Medulla oblongata (tissue), 1 donor: Measurements from ENCODE around the gene ITPRID1.
A peak's percentile ranks its signal among the peaks of the same experiment; 100 is the strongest.
"Not testable (repeated sequence)": the region's sequence is repeated elsewhere in the genome, so short reads cannot be mapped to it uniquely, and the experiment has no call there.

ENCODE experiments used
- DNase-seq: peaks from one replicate; pipeline ENCODE4 v3.0.0-alpha.2; 2015; ENCODE audit errors: extremely low spot score

Gene ITPRID1

DNA sequence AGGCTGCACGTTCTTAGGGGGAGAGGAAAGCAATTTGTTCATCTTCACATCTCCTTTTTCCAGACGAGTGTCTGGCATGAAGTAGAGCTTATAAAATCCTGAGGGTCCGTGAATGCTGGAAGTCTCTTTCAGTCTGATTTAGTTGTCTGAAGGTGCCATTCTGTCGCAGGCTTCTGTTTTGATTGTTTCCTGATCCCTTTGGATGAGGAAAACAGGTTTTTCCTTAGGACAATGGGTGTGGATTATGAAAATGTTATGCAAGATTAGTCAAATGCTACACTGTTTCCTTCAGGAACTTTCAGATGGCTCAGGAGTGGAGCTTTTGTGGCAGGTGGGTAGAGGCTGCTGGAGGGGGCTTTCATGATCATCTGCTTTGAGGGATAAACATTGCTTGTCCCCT lies at the start of gene ITPRID1:
Gene ITPRID1, plus strand, starts transcription at position 301 of the 400 bp plus-strand sequence. CDS start 38,935 bp downstream, outside the sequence.
- DNase-seq = no peak

DNA sequence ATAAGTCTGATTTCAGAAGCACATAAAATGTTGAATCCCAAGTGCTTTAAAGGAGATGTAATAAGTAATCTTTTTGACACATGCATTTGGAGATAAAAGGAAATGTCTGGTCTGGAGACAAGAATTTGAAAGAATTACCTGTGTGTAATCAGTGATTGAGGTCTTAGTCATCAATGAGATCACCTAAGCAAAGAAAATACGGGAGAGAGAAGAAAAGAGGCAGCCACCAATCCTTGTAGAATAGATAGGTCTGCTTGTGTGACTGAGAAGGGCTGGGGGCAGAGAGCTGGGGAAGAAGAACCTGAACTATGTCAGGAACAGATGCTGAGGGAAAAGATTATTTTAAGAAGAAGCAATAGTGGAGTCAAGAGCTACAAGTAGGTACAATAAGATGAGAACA lies 49.3 kb upstream of the ITPRID1 start:
- no peak for DNase-seq

DNA sequence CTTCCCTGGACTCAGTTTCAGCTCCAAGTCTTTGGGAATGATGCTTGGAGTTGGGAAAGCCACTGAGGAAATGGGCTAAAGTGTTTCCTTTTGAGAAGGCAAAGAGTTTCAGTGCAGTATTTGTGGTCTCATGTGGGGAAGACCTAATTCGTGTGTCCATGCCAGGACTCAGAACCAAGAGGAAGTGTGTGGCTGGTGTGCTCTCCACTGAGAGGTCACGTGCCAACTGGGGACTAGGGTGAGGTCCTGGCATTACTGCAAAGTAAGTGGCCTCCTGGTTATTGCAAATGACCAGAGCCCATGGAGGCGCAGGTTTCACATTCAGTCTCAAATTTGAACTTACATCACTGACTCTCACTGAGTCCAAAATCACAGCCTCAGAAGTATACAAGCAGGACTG lies 48.6 kb upstream of the ITPRID1 start:
- peak; percentile 28 for DNase-seq

DNA sequence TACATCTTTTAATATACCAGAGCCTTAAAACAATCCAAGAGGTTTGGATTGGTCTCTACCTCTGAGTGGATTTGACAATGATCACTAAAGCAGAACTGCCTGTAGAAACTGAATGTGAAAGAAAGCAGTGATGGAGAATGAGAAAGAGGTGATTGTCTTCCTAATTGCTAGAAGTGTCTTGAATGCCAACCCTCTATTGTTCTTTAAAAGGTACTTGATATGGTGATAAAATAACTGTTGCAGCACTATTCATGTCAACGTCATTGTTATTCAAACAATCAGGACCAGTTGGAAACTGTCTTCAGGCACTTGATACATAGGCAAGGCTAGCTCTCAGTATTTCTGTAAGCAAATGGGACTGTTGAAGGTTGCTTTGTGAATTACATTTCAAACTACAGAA lies 47.9 kb upstream of the ITPRID1 start:
- DNase-seq = no peak

DNA sequence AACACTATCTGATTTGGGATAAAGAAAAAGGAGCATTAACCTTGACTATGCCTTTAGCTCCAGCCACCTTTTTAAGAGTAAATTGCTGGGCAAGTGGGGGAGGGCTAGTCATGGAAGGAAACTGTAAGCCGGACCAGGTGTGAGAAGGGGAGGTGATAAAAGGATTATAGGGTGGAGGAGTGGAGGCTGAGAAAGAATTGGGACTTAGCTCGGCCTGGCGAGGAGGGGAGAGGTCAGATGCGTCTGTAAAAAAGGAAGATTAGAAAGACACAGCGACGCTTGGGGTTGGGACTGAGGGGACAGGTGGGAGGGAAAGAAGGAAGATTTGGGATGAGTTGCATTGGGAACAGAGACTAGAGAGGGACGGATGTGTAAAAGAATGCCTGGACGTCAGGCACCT lies 43.0 kb upstream of the ITPRID1 start:
- not testable (repeated sequence) for DNase-seq

DNA sequence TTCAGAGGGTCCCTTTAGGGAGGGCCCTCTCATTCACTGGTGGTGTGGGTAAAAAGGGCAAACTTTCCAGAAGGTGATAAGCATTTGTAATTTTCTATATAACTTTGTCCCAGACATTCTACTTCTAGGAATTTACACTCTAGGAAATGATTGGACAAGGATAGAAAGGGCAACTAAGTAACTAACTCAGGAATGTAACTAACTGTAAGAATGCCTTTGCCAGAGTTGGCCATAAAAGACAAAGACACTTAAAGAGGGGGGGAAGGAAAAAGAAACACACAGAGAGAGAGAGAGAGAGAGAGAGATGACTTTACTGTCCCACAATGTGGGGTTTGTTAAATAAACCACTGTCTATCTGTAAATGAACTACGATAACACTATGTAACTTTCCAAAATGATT lies 38.5 kb upstream of the ITPRID1 start:
- DNase-seq = no peak

DNA sequence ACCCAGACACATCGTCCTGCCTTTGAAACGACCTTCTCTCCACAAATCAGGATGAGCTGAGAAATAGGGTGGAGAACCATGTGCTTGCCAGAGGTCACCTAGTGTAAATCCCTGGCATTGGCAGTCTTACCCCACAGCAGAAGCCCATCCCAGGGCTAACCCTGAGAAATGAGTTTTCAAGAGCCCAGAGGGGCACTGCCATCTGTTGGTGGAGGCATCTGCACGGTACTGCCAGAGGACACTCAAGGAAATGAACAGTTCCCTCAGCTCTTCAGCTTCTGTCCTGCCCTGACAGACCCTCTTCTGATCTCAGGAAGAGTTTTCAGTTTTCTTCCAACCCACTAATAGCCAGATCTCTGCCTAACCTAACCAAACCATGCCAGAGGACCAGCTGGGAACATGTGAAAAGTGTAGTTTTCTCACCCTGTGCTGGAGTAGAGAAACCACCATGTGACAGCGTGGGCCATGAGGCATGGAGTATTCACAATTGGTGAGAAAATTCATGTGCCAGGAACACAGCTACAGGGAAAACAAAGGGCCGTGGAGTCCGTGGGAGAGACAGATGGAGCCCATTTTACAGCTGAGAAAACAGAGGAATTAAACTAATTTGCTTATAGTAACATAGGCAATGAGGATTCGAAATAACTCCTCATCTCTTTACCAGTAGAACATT lies 37.7 kb upstream of the ITPRID1 start:
- no peak for DNase-seq

DNA sequence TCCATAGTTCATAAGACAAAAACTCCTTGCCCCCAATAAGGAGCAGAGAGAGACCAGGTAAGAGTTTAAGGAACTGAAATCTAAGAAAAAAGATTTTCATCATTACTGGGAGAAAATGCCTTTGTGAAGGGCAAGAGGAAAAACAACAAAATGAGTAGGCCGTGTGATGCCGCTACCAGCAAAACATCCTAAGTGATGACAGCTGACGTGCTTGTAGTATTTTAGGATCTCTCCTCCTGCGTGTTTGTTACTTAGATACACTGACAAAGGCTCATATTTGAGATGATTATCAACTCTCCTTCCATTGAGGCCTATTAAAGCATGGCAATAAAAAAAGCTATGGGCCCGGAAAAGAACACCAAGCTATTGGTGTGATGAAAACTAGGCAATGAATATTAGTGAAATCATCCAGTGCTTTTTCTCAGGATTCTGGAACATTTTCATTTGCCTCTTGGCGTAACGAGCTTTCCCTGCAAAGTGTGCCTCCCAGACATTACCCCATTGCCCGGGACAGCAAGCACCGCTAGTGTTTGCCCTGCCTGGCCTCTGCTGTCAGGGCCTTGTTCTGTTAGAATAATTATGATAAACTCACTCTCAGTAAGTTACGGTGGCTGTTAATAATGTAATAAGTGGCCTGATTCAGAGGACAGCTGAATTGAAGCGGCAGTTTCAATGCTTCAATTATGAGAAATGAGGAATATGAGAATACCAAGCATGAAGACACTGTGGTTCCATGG lies 36.8 kb upstream of the ITPRID1 start:
- no peak for DNase-seq

DNA sequence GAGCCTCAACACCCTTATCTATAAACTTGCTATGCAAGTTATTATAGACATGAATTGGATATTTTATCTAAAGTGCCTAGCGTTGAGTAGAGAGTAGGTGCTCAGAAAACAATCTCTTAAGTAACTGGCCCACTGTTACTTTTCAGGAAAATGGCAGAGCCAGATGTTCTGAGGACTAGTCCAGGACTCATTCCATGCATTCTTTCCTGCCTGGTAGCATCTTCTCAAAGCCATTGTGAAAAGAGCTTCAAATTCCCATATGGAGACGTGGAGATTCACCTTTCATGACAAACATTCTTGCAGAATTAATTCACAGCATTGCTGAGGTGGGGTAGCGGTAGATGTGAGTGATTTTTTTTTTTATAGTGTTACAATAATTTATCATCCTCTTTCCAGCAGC lies 35.9 kb upstream of the ITPRID1 start:
- DNase-seq = no peak

DNA sequence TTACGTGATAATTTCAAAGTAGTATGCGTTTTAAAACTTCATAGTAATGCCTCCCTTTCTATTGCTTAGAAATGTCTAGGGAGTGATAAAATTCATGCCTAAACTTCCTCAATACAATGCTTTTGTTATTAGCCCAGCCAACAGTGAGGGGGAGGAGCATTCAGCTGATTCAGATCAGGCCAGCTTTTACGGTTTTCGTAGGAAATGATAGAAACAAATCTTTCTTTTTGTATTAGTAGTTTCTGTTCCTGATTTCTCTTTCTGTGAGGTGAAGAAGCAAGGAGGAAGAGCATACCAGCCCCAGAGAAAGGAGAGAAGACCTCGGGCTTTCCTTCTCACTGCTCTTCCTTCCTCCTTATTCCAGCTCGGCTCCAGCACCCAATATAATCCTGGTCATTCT lies 35.2 kb upstream of the ITPRID1 start:
- peak; percentile 56 for DNase-seq

DNA sequence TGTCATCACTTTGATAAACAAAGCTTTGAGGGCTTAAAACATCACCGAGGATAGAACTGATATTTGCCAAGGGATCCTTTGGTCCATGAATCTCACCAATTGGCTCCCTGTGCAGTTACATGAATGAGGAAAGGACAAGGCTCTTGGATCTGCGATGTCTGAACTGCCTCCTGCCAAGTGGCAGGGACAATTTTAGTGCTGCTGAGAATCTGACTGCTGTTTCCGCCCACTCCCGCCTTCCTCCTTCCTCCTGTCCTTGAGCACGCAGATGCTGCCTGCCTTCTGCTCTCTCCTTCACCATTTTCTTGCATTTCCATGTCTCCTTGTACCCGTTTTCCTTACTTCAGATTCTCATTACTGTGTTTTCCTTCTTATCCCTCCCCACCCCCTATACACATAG lies 26.8 kb upstream of the ITPRID1 start:
- DNase-seq = no peak

DNA sequence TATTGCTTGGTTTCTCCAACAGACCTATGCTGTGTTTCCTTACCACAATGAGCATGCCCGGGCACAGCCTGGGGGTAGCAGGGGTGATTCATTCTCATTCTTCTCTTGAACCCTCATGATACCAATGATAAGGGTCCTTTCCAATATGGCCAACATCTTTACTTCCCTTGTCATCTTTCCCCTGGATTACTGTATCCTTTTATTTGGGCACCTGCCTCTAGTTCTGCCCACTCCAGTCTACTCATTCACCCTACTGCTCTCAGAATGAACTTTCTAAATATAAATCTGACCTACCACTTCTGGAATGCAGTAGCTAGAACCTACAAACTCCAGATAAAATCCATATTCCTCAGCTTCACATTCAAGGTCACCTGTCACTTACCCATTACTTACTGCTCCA lies 26.4 kb upstream of the ITPRID1 start:
- no peak for DNase-seq

DNA sequence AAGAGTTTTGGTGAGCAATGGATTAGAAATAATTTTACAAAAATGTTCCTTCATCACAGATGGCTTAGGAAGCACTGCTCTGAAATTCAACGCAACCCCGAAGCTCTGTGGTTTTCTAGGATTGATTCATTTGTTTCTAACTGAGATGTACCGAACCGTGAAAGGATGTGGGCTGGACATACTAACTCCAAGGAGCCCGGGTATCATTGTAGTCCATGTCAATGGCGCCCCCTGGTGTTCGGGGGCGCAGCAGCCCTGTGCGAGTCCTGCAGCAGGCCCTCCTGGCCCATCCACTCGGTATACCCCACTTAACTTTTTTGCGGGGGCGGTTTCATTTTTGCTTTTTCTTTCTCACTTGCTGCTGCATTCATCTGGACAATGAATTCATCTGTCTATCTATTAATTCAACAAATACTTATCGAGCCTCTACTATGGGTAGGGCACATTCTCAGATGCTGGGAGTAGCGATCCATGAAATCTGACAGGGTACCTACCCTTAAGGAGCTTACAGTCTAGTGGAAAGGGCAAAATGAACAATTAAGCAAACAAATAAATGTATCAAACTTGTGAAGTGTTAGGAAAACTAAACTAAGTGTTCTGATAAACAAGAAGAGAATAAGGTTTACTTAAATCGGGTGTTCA lies 25.2 kb upstream of the ITPRID1 start:
- peak; percentile 60 for DNase-seq

DNA sequence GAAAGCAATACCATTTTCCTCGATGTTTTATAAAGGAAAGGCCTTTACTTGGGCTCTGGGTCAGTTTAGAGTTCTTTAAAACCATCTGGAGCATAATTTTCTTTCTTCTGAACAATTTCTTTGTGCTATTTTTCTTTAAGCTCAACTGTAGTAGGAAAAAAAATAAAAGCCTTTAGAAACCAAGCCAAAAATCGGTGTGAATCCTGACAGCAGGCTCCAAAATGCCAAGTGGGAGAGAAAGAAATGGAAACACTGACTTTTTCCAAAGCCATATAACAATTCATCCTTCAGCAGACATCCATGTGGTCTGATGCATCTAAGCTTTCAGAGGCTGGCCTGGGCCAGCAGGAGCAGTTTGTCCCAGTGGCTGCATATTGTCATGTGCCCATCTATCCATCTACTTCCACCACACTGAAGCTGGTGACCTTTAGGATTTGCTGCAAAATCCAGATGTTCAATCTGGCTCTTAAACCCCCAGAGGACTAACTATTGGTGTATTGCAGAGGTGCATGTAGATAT lies 23.0 kb upstream of the ITPRID1 start:
- no peak for DNase-seq

DNA sequence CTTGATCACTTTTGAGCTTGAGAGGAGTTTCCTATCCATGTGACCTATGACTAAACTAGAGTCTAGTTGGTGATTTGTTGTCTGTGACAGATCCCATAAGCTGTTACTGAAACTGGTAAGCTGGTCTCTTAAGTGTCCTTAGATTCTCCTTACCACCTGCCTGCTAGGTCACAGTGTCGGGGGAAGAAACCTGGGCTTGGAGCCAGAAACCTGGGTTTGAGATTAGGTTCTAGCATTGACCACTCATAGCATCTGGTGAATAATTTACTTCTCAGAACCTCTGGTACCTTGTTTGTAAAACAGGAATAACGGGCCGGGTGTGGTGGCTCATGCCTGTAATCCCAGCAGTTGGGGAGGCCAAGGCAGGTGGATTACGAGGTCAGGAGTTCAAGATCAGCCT lies 21.8 kb upstream of the ITPRID1 start:
- DNase-seq = no peak

DNA sequence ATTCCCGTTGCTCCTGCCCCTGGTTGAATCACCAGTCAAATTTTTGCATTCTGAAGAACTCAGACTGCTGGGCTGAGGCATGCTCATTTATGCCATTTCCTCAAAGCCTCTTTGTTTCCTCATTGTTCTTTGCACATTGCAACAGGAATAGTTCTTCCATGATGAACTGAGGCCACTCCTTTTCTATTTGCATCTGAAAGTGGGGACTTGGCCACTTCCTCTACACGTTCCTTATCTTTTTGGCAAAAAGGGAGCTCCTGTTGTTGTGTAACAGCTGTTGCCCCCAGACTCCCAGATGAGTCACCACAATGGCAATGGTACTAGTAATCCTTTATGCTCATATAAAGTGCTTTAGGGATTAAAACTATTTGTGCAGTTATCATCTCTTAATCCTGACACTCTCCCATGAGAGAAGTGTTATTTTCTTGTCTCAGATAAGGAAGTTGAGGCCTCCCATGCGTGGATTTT lies 20.1 kb upstream of the ITPRID1 start:
- DNase-seq = peak; percentile 18

DNA sequence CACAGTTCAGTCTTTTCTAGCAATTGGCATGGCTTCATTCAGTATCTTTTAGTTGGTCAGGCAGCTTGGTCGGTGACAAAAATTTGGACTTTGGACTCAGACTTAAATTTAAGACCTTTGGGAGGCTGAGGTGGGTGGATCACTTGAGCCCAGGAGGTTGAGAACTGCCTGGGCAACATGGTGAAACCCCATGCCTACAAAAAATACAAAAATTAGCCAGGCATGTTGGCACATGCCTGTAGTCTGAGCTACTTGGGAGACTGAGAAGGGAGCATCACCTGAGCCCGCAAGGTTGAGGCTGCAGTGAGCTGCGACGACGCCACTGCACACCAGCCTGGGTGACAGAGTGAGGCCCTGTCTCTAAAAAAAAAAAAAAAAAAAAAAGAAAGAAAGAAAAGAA lies 19.5 kb upstream of the ITPRID1 start:
- no peak for DNase-seq

DNA sequence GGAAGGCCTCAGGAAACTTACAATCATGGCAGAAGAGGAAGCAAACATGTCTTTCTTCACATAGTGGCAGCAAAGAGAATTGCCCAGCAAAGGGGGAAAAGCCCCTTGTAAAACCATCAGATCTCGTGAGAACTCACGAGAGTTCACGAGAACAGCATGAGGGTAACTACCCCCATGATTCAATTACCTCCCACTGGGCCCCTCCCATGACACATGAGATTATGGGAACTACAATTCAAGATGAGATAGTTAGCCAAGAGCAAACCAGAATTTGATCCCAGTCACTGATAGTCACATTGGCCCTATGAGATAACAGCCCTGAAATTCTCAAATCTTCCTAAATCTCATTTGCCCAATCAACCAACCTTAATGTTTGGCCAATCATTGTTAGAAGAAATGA lies 18.2 kb upstream of the ITPRID1 start:
- no peak for DNase-seq

DNA sequence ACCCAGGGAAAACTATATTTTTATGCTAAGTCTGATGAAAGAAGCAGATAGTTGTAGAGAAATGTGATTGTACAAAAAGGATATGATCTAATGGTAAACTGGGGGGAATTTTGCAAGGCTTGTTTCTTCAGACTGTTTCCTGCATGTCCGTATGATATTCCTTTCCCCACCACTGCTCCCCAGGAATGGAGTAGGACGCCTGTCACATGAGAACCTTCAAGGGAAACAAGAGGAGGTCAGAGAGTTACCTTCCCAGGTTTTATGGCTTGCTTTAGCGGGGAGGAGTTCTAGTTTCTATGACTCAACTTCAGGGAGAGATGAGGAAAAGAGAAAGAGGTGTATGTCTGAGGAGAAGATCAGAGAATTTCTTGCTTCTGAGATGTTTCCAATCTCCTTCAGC lies 16.4 kb upstream of the ITPRID1 start:
- no peak for DNase-seq

DNA sequence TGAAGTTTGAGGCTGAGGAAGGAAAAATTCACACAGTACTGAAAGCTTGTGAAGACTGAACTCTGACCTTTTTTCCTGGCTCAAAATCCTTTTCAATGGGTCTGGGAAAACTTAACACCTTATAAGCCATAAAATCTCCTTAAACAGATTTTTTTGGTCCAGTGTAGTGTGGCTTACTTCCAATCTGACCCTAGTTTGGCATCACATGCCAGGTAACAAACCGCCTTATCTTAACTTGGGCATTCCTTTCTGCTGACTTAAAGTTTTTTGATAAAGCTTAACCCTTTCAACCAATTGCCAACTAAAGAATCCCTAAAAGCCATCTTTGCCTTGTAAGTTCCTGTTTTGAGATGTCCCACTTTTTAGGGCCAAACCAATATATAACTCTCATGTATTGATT lies 13.2 kb upstream of the ITPRID1 start:
- no peak for DNase-seq

DNA sequence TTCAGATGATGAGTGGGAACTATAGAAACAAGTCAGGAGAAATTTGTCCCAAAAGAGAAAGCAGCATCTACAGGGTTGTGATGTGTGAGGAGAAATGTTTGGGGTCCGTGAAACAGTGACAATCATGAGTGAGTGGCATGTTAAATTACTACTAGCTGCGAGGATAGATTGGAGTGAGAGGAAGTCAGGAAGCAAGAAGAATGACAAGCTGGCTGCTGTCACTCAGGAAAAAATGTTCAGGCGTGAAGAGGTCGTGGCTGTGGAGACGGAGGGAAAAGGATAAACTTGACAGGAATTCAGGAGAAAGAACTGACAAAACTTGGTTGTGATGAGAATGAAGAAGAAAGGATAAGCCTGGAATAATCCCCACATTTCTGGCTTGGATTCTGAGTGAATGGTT lies 5.1 kb upstream of the ITPRID1 start:
- DNase-seq = no peak

DNA sequence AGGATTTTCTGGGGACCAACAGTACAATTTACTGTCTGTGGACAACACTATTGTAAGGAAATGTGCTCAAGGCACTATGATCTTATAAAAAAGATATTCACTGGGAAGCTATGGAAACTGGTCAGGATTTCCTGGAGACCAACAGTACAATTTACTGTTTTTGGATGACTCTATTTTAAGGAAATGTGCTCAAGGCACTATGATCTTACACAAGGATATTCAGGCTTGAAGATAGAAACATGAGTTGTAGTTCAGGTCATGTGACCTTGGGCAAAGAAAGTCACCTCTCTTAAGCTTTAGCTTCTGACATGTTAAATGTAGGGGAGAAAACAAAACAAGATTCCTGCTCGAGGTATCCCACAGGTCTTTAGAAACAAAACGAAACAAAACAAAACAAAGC lies 1.7 kb upstream of the ITPRID1 start:
- DNase-seq = no peak
